IPS DF 4.7 (cell line): ENCODE measurements around the gene OR4C11.

ENCODE experiments used
- DNase-seq: peaks from one replicate; pipeline ENCODE4 v3.0.0-alpha.2; 2013; ENCODE audit warnings: low spot score; ENCODE audit errors: extremely low read depth

The OR4C11 gene

GRCh38 chr11:55607545-55607944, at the start of gene OR4C11:
Gene OR4C11, minus strand, starts transcription at chr11:55607645. Its CDS starts 3,272 bp downstream, at chr11:55604373.
- no peak for DNase-seq

GRCh38 chr11:55655096-55655495, 47.7 kb upstream of the OR4C11 start:
- DNase-seq = no peak

GRCh38 chr11:55652560-55652959, 45.1 kb upstream of the OR4C11 start:
- no peak for DNase-seq

- DNase-seq = no peak
These were observed 40.6 kb upstream of the OR4C11 start, which contains the start of gene OR4S2 for GRCh38 chr11:55648027-55648426. Gene OR4S2, plus strand, starts transcription at chr11:55648327. Its CDS starts 2,577 bp downstream, at chr11:55650904.

GRCh38 chr11:55634813-55635212, 27.4 kb upstream of the OR4C11 start, which contains the start of gene OR4P4:
Gene OR4P4, plus strand, starts transcription at chr11:55635113.
- no peak for DNase-seq

- DNase-seq = no peak
These were observed 17.1 kb upstream of the OR4C11 start for GRCh38 chr11:55624531-55624930.

GRCh38 chr11:55572548-55572947, 34.9 kb downstream of the OR4C11 start:
- no peak for DNase-seq

- no peak for DNase-seq
These were observed 35.6 kb downstream of the OR4C11 start, which contains the start of gene OR4C16 for GRCh38 chr11:55571828-55572227. Gene OR4C16, plus strand, starts transcription at chr11:55572128. Its CDS starts 0 bp downstream, at chr11:55572128.

GRCh38 chr11:55554169-55554568, 53.3 kb downstream of the OR4C11 start, which contains the start of gene OR4C15:
Gene OR4C15, plus strand, starts transcription at chr11:55554469. Its CDS starts 0 bp downstream, at chr11:55554469.
- no peak for DNase-seq
